A673 (cell line): ENCODE data around the gene PCDHA11.

ENCODE experiments used
- EZH2 ChIP-seq: fragments of 200-600 bp; sonication (generic); IDR thresholded peaks from 2 replicates; pipeline ENCODE4 v1.6.1; 2017; ENCODE audit warnings: borderline replicate concordance, low read depth, mild to moderate bottlenecking, mixed read lengths, antibody characterized with exemption, low read length; ENCODE audit not compliant: poor library complexity, severe bottlenecking
- TF ChIP-seq, protein P1 (sequence below): fragments of 300-800, 200-600 bp; sonication (generic); conservative IDR thresholded peaks from 2 replicates; pipeline ENCODE4 v1.5.1; 2017; ENCODE audit warnings: low read depth, mild to moderate bottlenecking, antibody characterized with exemption, low read length, moderate library complexity, mixed read lengths

DNA sequence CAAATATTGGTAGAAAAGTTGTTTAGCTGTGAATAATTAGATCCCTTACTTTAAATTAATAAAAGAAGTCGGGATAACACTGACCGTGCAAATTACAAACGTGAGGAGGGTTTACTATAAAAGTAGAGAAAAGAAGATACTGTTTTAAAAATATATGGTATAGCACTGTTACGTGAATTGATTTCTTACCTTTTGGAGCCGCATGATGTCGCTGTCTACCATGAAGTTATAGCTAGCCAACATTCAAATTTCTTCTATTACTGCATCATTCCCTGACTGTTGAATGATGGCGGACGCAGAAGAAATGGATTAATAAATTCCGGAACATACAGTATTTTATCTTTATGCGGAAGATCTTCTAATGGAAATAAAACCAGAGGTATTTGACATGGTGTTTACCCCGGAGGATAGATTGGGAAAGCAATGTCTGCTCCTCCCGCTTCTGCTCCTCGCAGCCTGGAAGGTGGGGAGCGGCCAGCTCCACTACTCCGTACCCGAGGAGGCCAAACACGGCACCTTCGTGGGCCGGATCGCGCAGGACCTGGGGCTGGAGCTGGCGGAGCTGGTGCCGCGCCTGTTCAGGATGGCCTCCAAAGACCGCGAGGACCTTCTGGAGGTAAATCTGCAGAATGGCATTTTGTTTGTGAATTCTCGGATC is 40.9 kb upstream of the PCDHA11 start, which contains the start of gene PCDHA6:
- TF ChIP-seq, protein P1, sequence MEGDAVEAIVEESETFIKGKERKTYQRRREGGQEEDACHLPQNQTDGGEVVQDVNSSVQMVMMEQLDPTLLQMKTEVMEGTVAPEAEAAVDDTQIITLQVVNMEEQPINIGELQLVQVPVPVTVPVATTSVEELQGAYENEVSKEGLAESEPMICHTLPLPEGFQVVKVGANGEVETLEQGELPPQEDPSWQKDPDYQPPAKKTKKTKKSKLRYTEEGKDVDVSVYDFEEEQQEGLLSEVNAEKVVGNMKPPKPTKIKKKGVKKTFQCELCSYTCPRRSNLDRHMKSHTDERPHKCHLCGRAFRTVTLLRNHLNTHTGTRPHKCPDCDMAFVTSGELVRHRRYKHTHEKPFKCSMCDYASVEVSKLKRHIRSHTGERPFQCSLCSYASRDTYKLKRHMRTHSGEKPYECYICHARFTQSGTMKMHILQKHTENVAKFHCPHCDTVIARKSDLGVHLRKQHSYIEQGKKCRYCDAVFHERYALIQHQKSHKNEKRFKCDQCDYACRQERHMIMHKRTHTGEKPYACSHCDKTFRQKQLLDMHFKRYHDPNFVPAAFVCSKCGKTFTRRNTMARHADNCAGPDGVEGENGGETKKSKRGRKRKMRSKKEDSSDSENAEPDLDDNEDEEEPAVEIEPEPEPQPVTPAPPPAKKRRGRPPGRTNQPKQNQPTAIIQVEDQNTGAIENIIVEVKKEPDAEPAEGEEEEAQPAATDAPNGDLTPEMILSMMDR, result peak; percentile 70
- TF ChIP-seq EZH2, result no peak
